ENCODE data around the gene EVL.
A peak's percentile ranks its signal among the peaks of the same experiment; 100 is the strongest.

Gene EVL

GRCh38 chr14:100145682-100146464, 80.7 kb downstream of the EVL start:
- peaks cover 45% of the 10 kb centered on the region for H3K4me1 Mint-ChIP-seq (ENCODE audit: low read depth)
- intact Hi-C loops (cut with micrococcal nuclease), result loop anchor here (2.0 kb wide), 1 partner anchor 47 kb away; no protein-coding TSS in a partner anchor
- no peaks in the 10 kb centered on the region for H3K9me3 Mint-ChIP-seq
- H3K27ac Mint-ChIP-seq, result no peak overlapping the region
- H3K36me3 Mint-ChIP-seq (ENCODE audit: low read depth), result peaks cover 57% of the 10 kb centered on the region
- peaks cover 2% of the 10 kb centered on the region for H3K27me3 Mint-ChIP-seq
- no peak overlapping the region for H3K4me3 Mint-ChIP-seq

GRCh38 chr14:100146531-100147091, 81.4 kb downstream of the EVL start:
- peaks cover 2% of the 10 kb centered on the region for H3K27me3 Mint-ChIP-seq
- no peak overlapping the region for H3K27ac Mint-ChIP-seq
- H3K9me3 Mint-ChIP-seq, result no peaks in the 10 kb centered on the region
- intact Hi-C loops (cut with micrococcal nuclease), result loop anchor here (2.0 kb wide), 1 partner anchor 46 kb away; no protein-coding TSS in a partner anchor
- H3K4me3 Mint-ChIP-seq, result no peak overlapping the region
- peaks cover 50% of the 10 kb centered on the region for H3K36me3 Mint-ChIP-seq (ENCODE audit: low read depth)
- peaks cover 43% of the 10 kb centered on the region for H3K4me1 Mint-ChIP-seq (ENCODE audit: low read depth)

GRCh38 chr14:100147181-100147631, 82.0 kb downstream of the EVL start:
- Mint-ChIP-seq H3K4me1 (ENCODE audit: low read depth) (peaks cover 37% of the 10 kb centered on the region), H3K27me3 (peaks cover 2% of the 10 kb centered on the region), H3K9me3 (no peaks in the 10 kb centered on the region), H3K4me3 (peak overlapping the region; percentile 24), H3K27ac (no peak overlapping the region), H3K36me3 (ENCODE audit: low read depth) (peaks cover 44% of the 10 kb centered on the region)
- intact Hi-C loops (cut with micrococcal nuclease), result loop anchor here (2.0 kb wide), 1 partner anchor 46 kb away; no protein-coding TSS in a partner anchor

GRCh38 chr14:100147691-100148464, 82.7 kb downstream of the EVL start:
- no peak overlapping the region for H3K27ac Mint-ChIP-seq
- H3K9me3 Mint-ChIP-seq, result no peaks in the 10 kb centered on the region
- intact Hi-C loops (cut with micrococcal nuclease), result loop anchor here (2.0 kb wide), 1 partner anchor 45 kb away; no protein-coding TSS in a partner anchor
- peaks cover 35% of the 10 kb centered on the region for H3K4me1 Mint-ChIP-seq (ENCODE audit: low read depth)
- H3K27me3 Mint-ChIP-seq, result peaks cover 2% of the 10 kb centered on the region
- H3K36me3 Mint-ChIP-seq (ENCODE audit: low read depth), result peaks cover 37% of the 10 kb centered on the region
- H3K4me3 Mint-ChIP-seq, result no peak overlapping the region

DNA sequence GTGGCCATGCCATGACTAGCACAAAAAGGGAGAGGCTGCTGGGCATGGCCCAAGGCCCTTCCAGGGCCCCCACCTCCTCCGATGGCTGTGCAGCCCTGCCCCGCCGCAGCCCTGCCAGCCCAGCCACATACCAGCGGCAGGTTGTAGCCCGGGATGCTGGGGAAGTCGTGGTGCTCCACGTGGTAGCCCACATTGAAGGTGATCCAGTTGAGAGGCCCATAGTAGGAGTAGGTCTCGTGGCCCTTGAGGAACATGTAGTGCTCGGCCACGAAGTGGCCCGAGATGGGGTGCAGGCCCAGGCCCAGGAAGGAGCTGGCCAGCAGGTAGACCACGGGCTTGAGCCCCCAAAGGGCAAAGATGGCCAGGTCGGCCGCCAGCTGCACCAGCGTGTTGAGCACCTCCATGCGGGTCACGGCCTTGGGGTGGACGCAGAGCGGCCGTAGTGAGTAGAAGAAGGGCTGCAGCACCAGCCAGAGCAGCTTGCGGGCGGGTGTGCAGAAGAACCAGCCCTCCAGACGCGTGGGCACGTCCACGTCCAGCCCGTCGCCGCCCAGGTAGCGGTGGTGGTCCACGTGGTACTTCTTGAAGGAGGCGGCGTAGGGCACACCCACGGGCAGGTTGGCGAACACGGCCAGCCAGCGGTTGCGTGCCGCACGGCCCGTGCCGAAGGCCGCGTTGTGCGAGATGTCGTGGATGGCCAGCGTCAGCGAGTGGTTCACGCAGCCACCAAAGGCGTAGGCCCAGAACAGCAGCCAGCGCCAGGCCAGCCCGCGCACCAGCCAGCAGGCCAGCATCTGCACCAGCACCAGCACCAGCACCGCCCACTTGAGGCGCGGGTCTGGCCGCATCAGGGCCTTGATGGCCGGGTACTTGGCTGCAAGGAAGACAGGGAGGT, 83.9 kb downstream of the EVL start:
- Mint-ChIP-seq H3K9me3 (peaks cover 2% of the 10 kb centered on the region), H3K4me3 (no peak overlapping the region)
- intact Hi-C loops (cut with micrococcal nuclease), result no loop called here

GRCh38 chr14:100149851-100150611, 84.8 kb downstream of the EVL start:
- no peak overlapping the region for H3K27ac Mint-ChIP-seq
- peaks cover 35% of the 10 kb centered on the region for H3K4me1 Mint-ChIP-seq (ENCODE audit: low read depth)
- H3K9me3 Mint-ChIP-seq, result peaks cover 11% of the 10 kb centered on the region
- peaks cover 2% of the 10 kb centered on the region for H3K27me3 Mint-ChIP-seq
- H3K36me3 Mint-ChIP-seq (ENCODE audit: low read depth), result peaks cover 18% of the 10 kb centered on the region
- no peak overlapping the region for H3K4me3 Mint-ChIP-seq
- intact Hi-C loops (cut with micrococcal nuclease), result no loop called here

More for the DNA sequence above, 83.9 kb downstream of the EVL start:
- H3K4me1 Mint-ChIP-seq (ENCODE audit: low read depth), result peaks cover 35% of the 10 kb centered on the region
- H3K36me3 Mint-ChIP-seq (ENCODE audit: low read depth), result peaks cover 25% of the 10 kb centered on the region
- H3K27me3 Mint-ChIP-seq, result peaks cover 2% of the 10 kb centered on the region
- no peak overlapping the region for H3K27ac Mint-ChIP-seq

- no peak overlapping the region for H3K27ac Mint-ChIP-seq
- H3K4me3 Mint-ChIP-seq, result no peak overlapping the region
- H3K27me3 Mint-ChIP-seq, result peaks cover 4% of the 10 kb centered on the region
- intact Hi-C loops (cut with micrococcal nuclease), result no loop called here
- H3K9me3 Mint-ChIP-seq, result peaks cover 17% of the 10 kb centered on the region
- peaks cover 29% of the 10 kb centered on the region for H3K4me1 Mint-ChIP-seq (ENCODE audit: low read depth)
- peaks cover 11% of the 10 kb centered on the region for H3K36me3 Mint-ChIP-seq (ENCODE audit: low read depth)
These were observed 85.8 kb downstream of the EVL start for GRCh38 chr14:100150932-100151587.

- H3K27me3 Mint-ChIP-seq, result peaks cover 10% of the 10 kb centered on the region
- no peak overlapping the region for H3K27ac Mint-ChIP-seq
- peaks cover 21% of the 10 kb centered on the region for H3K4me1 Mint-ChIP-seq (ENCODE audit: low read depth)
- intact Hi-C loops (cut with micrococcal nuclease), result no loop called here
- H3K36me3 Mint-ChIP-seq (ENCODE audit: low read depth), result peaks cover 6% of the 10 kb centered on the region
- H3K9me3 Mint-ChIP-seq, result peaks cover 17% of the 10 kb centered on the region
- H3K4me3 Mint-ChIP-seq, result no peak overlapping the region
These were observed 86.9 kb downstream of the EVL start for GRCh38 chr14:100152091-100152490.

DNA sequence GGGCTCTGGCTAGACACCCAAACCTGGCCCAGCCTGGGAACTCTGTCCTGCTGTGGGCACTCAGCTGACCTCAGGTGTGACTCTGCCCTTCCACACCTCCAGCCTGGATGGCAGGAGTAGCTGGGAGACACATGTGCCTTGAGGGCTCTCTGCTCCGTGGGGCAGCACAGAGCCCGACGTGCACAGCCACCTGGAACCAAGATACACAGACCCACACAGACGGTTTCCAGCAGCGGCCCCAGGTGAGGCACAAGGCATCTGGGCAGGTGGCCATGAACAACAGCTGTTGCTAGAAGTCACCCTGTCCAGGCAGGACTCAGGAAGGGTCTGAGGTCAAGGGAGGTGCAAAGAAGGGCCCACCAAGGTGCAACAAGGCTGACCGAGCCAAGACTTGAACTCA, 88.3 kb downstream of the EVL start:
- H3K27ac Mint-ChIP-seq, result no peak overlapping the region
- peaks cover 6% of the 10 kb centered on the region for H3K4me1 Mint-ChIP-seq (ENCODE audit: low read depth)
- H3K9me3 Mint-ChIP-seq, result peaks cover 17% of the 10 kb centered on the region
- peaks cover 6% of the 10 kb centered on the region for H3K36me3 Mint-ChIP-seq (ENCODE audit: low read depth)
- intact Hi-C loops (cut with micrococcal nuclease), result no loop called here
- peaks cover 24% of the 10 kb centered on the region for H3K27me3 Mint-ChIP-seq
- no peak overlapping the region for H3K4me3 Mint-ChIP-seq

GRCh38 chr14:100155049-100155621, 89.9 kb downstream of the EVL start:
- Mint-ChIP-seq H3K4me3 (no peak overlapping the region), H3K4me1 (ENCODE audit: low read depth) (no peaks in the 10 kb centered on the region), H3K9me3 (peaks cover 17% of the 10 kb centered on the region), H3K36me3 (ENCODE audit: low read depth) (peaks cover 6% of the 10 kb centered on the region), H3K27me3 (peaks cover 34% of the 10 kb centered on the region), H3K27ac (no peak overlapping the region)
- intact Hi-C loops (cut with micrococcal nuclease), result no loop called here

- peaks cover 43% of the 10 kb centered on the region for H3K27me3 Mint-ChIP-seq
- no peak overlapping the region for H3K27ac Mint-ChIP-seq
- no peak overlapping the region for H3K4me3 Mint-ChIP-seq
- H3K4me1 Mint-ChIP-seq (ENCODE audit: low read depth), result no peaks in the 10 kb centered on the region
- peaks cover 6% of the 10 kb centered on the region for H3K36me3 Mint-ChIP-seq (ENCODE audit: low read depth)
- peaks cover 17% of the 10 kb centered on the region for H3K9me3 Mint-ChIP-seq
- intact Hi-C loops (cut with micrococcal nuclease), result no loop called here
These were observed 90.8 kb downstream of the EVL start for GRCh38 chr14:100155756-100156616.

All from dendritic cell treated with granulocyte-macrophage colony-stimulating factor and Interleukin-4, amounts not matched to agents 40 ng/mL and 50 ng/mL, for 4 days (primary cell).